ENCODE data around the gene SPAG9.
A peak's percentile ranks its signal among the peaks of the same experiment; 100 is the strongest.

The SPAG9 gene

GRCh38 chr17:50955160-50955559 lies 165.5 kb downstream of the SPAG9 start:
- Histone ChIP-seq H3K4me3 (ENCODE audit: low read depth in 1 of 2, low read length in 2 of 2) (no peak overlapping the region), H3K36me3 (ENCODE audit: insufficient read depth, low read length) (no peaks in the 10 kb centered on the region), H3K9ac (ENCODE audit: low read depth, low read length) (no peak overlapping the region), H3K4me2 (ENCODE audit: insufficient read depth, low read length) (no peak overlapping the region), H3K9me3 (ENCODE audit: insufficient read depth, low read length, severe bottlenecking) (no peaks in the 10 kb centered on the region), H3K27me3 (ENCODE audit: insufficient read depth, low read length, poor library complexity) (no peaks in the 10 kb centered on the region), H2AFZ (ENCODE audit: low read depth, low read length) (no peak overlapping the region), H3K4me1 (ENCODE audit: insufficient read depth, low read length) (peaks cover 8% of the 10 kb centered on the region; the same call in 1 of the 2 replicates), H3K27ac (ENCODE audit: low read length) (no peak overlapping the region), H3K79me2 (ENCODE audit: insufficient read depth, low read length) (no peaks in the 10 kb centered on the region), H4K20me1 (ENCODE audit: insufficient read depth, low read length) (peaks cover 7% of the 10 kb centered on the region; the same call in 1 of the 2 replicates)
- DNase-seq (no peak), ATAC-seq (ENCODE audit: insufficient read depth, low read depth) (no peak)
- TF ChIP-seq EZH2 (IDR thresholded peaks at IDR 0.05; ENCODE audit: borderline replicate concordance, low read depth, low read length, severe bottlenecking) (no peak), CTCF (IDR thresholded peaks at IDR 0.05; ENCODE audit: borderline replicate concordance, extremely low read depth, low read length, poor library complexity, severe bottlenecking) (no peak)

- H4K20me1 ChIP-seq (ENCODE audit: insufficient read depth, low read length) = peaks cover 7% of the 10 kb centered on the region; the same call in 1 of the 2 replicates
- no peak overlapping the region for H3K4me2 ChIP-seq (ENCODE audit: insufficient read depth, low read length)
- no peaks in the 10 kb centered on the region for H3K79me2 ChIP-seq (ENCODE audit: insufficient read depth, low read length)
- no peak overlapping the region for H3K27ac ChIP-seq (ENCODE audit: low read length)
- H3K36me3 ChIP-seq (ENCODE audit: insufficient read depth, low read length) = no peaks in the 10 kb centered on the region
- H3K9me3 ChIP-seq (ENCODE audit: insufficient read depth, low read length, severe bottlenecking) = no peaks in the 10 kb centered on the region
- peaks cover 8% of the 10 kb centered on the region; the same call in 1 of the 2 replicates for H3K4me1 ChIP-seq (ENCODE audit: insufficient read depth, low read length)
- ATAC-seq (ENCODE audit: insufficient read depth, low read depth) (no peak), DNase-seq (no peak)
- H3K9ac ChIP-seq (ENCODE audit: low read depth, low read length) = no peak overlapping the region
- H3K4me3 ChIP-seq (ENCODE audit: low read depth in 1 of 2, low read length in 2 of 2) = no peak overlapping the region
- TF ChIP-seq CTCF (IDR thresholded peaks at IDR 0.05; ENCODE audit: borderline replicate concordance, extremely low read depth, low read length, poor library complexity, severe bottlenecking) (no peak), EZH2 (IDR thresholded peaks at IDR 0.05; ENCODE audit: borderline replicate concordance, low read depth, low read length, severe bottlenecking) (no peak)
- H3K27me3 ChIP-seq (ENCODE audit: insufficient read depth, low read length, poor library complexity) = no peaks in the 10 kb centered on the region
- H2AFZ ChIP-seq (ENCODE audit: low read depth, low read length) = no peak overlapping the region
Measured at GRCh38 chr17:50954641-50955121, 166.0 kb downstream of the SPAG9 start.

- 0 out of 3 replicates have a peak, but pooled peaks have one; percentile 41 for ATAC-seq (ENCODE audit: insufficient read depth, low read depth)
- Histone ChIP-seq H2AFZ (ENCODE audit: low read depth, low read length) (no peak overlapping the region), H3K27me3 (ENCODE audit: insufficient read depth, low read length, poor library complexity) (no peaks in the 10 kb centered on the region), H3K9ac (ENCODE audit: low read depth, low read length) (no peak overlapping the region), H3K4me3 (ENCODE audit: low read depth in 1 of 2, low read length in 2 of 2) (no peak overlapping the region), H3K27ac (ENCODE audit: low read length) (no peak overlapping the region), H3K4me1 (ENCODE audit: insufficient read depth, low read length) (peaks cover 8% of the 10 kb centered on the region; the same call in 1 of the 2 replicates), H3K9me3 (ENCODE audit: insufficient read depth, low read length, severe bottlenecking) (no peaks in the 10 kb centered on the region), H3K4me2 (ENCODE audit: insufficient read depth, low read length) (no peak overlapping the region), H3K36me3 (ENCODE audit: insufficient read depth, low read length) (no peaks in the 10 kb centered on the region), H3K79me2 (ENCODE audit: insufficient read depth, low read length) (no peaks in the 10 kb centered on the region), H4K20me1 (ENCODE audit: insufficient read depth, low read length) (peaks cover 7% of the 10 kb centered on the region; the same call in 1 of the 2 replicates)
- TF ChIP-seq EZH2 (IDR thresholded peaks at IDR 0.05; ENCODE audit: borderline replicate concordance, low read depth, low read length, severe bottlenecking) (no peak), CTCF (IDR thresholded peaks at IDR 0.05; ENCODE audit: borderline replicate concordance, extremely low read depth, low read length, poor library complexity, severe bottlenecking) (no peak)
- peak; percentile 43 for DNase-seq
Measured at GRCh38 chr17:50953831-50954601, 166.7 kb downstream of the SPAG9 start.

All from DND-41 (cell line).